Measurements from ENCODE around the gene MRTFB.

DNA sequence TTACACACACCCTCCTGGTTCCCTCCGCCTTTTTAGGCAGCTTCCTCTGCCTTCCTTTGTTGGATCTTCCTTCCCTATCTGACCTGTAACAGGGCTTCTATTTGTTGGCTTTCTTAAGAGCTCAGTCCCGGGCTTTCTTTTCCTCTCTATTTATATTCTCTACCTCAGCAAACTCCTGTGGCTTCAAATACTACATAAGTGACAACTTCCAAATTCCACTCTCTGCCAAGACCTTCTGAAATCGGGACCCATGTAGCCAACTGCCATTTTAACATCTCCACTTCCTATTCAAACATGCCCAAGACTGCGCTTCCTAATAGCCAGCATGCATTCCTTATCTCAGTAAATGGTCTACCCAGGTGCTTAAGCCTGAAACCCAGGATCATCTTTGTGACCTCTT is 128.1 kb downstream of the MRTFB start:
- TF ChIP-seq, protein P1, sequence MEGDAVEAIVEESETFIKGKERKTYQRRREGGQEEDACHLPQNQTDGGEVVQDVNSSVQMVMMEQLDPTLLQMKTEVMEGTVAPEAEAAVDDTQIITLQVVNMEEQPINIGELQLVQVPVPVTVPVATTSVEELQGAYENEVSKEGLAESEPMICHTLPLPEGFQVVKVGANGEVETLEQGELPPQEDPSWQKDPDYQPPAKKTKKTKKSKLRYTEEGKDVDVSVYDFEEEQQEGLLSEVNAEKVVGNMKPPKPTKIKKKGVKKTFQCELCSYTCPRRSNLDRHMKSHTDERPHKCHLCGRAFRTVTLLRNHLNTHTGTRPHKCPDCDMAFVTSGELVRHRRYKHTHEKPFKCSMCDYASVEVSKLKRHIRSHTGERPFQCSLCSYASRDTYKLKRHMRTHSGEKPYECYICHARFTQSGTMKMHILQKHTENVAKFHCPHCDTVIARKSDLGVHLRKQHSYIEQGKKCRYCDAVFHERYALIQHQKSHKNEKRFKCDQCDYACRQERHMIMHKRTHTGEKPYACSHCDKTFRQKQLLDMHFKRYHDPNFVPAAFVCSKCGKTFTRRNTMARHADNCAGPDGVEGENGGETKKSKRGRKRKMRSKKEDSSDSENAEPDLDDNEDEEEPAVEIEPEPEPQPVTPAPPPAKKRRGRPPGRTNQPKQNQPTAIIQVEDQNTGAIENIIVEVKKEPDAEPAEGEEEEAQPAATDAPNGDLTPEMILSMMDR (conservative IDR thresholded peaks at IDR 0.05; ENCODE audit: low read depth, low read length): no peak
- no peak for TF ChIP-seq EZH2 (IDR thresholded peaks at IDR 0.05; ENCODE audit: borderline replicate concordance, low read depth, low read length, poor library complexity, severe bottlenecking)
